ENCODE results near the gene ZNF136. TPM values are rescaled to one million over a fixed set of nuclear protein-coding genes. Genes with fewer than 3 reads are reported as not detected.

The ZNF136 gene
- total RNA-seq, 1 donor from 2014 or later, result 13.3 TPM

- no peaks in the 10 kb centered on the region for H3K4me1 Mint-ChIP-seq
- H3K4me3 Mint-ChIP-seq, result no peak overlapping the region
- no peak for DNase-seq (ENCODE audit: low read depth, low spot score)
- H3K27me3 Mint-ChIP-seq (ENCODE audit: low read depth), result no peaks in the 10 kb centered on the region
- peaks cover 74% of the 10 kb centered on the region for H3K36me3 Mint-ChIP-seq (ENCODE audit: low read depth)
- no peak overlapping the region for H3K27ac Mint-ChIP-seq (ENCODE audit: unreplicated experiment)
- TF ChIP-seq CTCF (conservative IDR thresholded peaks at IDR 0.05), result no peak
- peaks cover 35% of the 10 kb centered on the region for H3K9me3 Mint-ChIP-seq
Measured at GRCh38 chr19:12232961-12233360, 70.1 kb downstream of the ZNF136 start.

- no peak for TF ChIP-seq CTCF (conservative IDR thresholded peaks at IDR 0.05)
- H3K9me3 Mint-ChIP-seq, result peaks cover 17% of the 10 kb centered on the region
Measured at GRCh38 chr19:12237143-12237839, 74.4 kb downstream of the ZNF136 start.

More at GRCh38 chr19:12237143-12237839, 74.4 kb downstream of the ZNF136 start:
- H3K36me3 Mint-ChIP-seq (ENCODE audit: low read depth), result peaks cover 56% of the 10 kb centered on the region
- no peak for DNase-seq (ENCODE audit: low read depth, low spot score)
- H3K27me3 Mint-ChIP-seq (ENCODE audit: low read depth), result no peaks in the 10 kb centered on the region
- no peak overlapping the region for H3K27ac Mint-ChIP-seq (ENCODE audit: unreplicated experiment)
- no peak overlapping the region for H3K4me3 Mint-ChIP-seq
- no peaks in the 10 kb centered on the region for H3K4me1 Mint-ChIP-seq

Other genes starting within 250 kb of the ZNF136 start
- 12.5 and 12.8 TPM in 2 replicates for gene ZNF700, start 238.0 kb upstream of the ZNF136 start, total RNA-seq
- gene ZNF763, start 198.1 kb upstream of the ZNF136 start, total RNA-seq, result 2.9 and 4.5 TPM in 2 replicates
- 5.7 and 5.8 TPM in 2 replicates for gene ZNF433, start 127.4 kb upstream of the ZNF136 start, total RNA-seq
- 2.1 and 2.5 TPM in 2 replicates for gene ZNF878, start 110.1 kb upstream of the ZNF136 start, total RNA-seq
- 9.4 and 10.0 TPM in 2 replicates for gene ZNF844, start 98.4 kb upstream of the ZNF136 start, total RNA-seq
- gene ZNF20, start 22.7 kb upstream of the ZNF136 start, total RNA-seq, result 8.1 and 9.1 TPM in 2 replicates
- gene ZNF625, start 6.4 kb upstream of the ZNF136 start, total RNA-seq, result 22.8 and 29.0 TPM in 2 replicates
- 5.5 and 5.8 TPM in 2 replicates for gene ZNF44, start 131.8 kb downstream of the ZNF136 start, total RNA-seq
- gene ZNF563, start 170.5 kb downstream of the ZNF136 start, total RNA-seq, result 1.6 and 2.4 TPM in 2 replicates
- 5.6 and 6.8 TPM in 2 replicates for gene ZNF442, start 202.6 kb downstream of the ZNF136 start, total RNA-seq
- gene ZNF799, start 238.2 kb downstream of the ZNF136 start, total RNA-seq, result 4.6 and 4.8 TPM in 2 replicates

Measured in neural crest cell (in vitro differentiated cells).